HG03108 (cell line): ENCODE results near the gene GPC3.
A peak's percentile ranks its signal among the peaks of the same experiment; 100 is the strongest.

Source experiments
- ATAC-seq: cut with Tn5 transposase; IDR thresholded peaks from one replicate; pipeline ENCODE4 v1.9.1; 2021; ENCODE audit warnings: moderate library complexity; ENCODE audit not compliant: unreplicated experiment

GPC3 gene

DNA sequence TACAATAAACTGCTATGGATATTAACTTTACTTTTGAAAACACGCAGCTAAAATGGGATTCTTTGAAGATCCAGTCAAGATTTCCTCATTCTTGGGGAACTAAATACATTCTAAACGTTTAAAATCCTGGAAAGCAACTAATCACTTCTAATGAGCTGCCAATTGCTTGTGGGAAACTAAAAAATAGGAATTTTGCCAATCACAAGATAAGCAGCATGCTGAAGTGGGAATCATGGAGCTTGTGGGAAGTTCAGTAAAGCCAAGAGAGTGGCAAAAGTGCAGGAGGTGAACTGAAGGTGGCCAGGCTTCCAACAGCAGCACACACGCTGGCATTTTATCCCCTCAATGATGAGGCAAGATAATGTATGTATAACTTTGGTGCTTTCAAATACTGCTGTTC lies 133.0 kb downstream of the GPC3 start:
- no peak for ATAC-seq

DNA sequence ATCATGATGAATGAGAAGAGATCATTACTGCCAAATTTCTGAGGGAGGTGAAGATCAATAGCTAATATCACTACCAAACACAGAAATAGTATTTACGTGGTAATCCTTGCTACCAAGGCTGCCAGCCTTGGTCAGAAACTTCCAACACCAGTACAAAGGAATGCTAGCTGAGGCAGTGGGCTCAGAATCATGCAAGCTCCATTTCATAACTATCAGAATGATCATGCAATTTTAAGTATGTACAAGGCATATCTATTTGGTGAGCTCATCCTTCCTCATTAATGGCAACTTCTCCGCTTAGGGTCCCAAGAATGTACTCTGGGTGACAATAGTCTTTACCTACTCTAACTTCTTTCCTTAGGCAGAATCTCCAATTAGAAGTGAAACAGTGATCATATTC lies 135.0 kb downstream of the GPC3 start:
- no peak for ATAC-seq

DNA sequence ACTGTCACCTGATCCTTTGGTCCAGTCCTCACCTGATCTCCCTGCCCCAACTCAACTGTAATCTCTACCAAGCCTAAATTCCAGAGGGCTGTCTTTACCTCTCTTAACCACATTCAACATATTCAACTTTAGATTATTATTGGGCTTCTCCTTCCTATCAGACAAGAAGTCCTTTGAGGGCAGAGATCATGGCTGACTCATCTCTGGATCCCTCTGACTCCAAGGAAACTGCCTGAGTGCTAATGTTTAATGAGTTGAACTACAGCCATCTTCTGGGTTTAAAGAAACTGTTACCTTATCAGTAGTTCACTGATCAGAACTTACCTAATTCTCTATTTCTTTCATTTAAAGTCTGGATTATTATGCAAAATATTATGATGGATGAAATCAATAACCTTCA lies 135.7 kb downstream of the GPC3 start:
- ATAC-seq = no peak

DNA sequence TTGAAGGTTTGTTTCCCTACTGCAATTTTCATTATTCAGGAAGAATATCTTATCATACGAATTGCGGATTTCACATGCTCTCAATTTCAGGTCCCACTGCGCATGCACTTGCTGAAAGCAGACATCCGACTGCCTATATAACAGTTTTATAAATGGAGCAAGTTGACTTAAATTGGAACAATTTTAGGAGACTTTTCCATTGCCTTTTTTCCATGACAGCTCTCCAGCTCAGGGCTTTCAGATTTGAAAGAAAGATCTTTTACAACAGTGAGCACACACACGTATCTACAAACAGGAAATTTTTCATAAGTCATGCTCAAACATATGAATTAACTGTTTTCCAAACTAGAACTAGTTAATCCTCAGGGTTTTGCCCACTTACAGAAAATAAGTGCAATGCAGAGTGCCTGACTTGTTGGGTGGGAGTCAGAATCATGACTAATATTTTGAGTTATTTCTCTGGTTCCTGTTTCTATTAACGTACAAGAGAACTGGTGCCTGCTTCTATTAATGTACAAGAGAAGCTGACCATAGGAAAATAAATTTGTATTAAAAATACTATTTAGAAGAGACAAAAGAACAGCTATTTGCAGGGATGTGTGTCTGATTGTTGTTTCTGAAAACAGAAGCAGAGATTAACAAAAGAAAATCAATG lies 137.9 kb downstream of the GPC3 start:
- ATAC-seq = no peak

DNA sequence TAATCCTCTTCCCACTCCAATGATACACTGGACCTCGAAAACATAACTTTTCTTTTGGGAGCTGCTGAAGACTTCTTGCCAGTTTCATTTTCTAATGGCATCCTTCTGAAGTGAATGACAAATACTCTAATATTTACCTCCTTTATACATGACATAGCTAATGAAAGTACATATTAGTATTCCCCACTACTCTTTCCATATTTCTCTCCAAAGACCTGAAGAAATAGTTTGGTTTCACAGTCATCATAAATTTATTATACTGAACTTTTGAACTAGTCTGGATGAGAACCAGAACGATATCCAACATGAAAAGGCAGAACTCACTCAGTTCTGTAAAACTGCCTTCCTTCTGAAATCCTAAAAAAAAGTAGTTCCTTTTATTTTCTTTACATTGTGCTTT lies 139.1 kb downstream of the GPC3 start:
- ATAC-seq = no peak

DNA sequence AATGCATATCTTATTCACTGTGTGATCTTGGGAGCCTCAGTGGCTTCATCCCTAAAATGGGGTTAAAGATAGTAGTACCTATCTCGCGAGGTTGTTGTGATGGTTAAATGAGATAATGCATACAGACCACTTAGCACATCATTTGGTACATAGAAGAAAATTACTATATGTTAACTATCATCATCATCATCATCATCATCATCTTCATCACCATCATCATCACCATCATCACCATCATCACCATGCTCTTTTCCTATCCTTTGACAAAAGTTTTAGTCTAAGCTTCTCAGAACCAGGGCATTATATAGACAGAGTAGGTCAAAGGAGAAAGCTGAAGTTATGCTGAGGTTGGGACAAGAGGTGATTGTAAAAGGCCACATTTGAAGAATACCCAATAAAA lies 145.0 kb downstream of the GPC3 start:
- ATAC-seq = no peak

DNA sequence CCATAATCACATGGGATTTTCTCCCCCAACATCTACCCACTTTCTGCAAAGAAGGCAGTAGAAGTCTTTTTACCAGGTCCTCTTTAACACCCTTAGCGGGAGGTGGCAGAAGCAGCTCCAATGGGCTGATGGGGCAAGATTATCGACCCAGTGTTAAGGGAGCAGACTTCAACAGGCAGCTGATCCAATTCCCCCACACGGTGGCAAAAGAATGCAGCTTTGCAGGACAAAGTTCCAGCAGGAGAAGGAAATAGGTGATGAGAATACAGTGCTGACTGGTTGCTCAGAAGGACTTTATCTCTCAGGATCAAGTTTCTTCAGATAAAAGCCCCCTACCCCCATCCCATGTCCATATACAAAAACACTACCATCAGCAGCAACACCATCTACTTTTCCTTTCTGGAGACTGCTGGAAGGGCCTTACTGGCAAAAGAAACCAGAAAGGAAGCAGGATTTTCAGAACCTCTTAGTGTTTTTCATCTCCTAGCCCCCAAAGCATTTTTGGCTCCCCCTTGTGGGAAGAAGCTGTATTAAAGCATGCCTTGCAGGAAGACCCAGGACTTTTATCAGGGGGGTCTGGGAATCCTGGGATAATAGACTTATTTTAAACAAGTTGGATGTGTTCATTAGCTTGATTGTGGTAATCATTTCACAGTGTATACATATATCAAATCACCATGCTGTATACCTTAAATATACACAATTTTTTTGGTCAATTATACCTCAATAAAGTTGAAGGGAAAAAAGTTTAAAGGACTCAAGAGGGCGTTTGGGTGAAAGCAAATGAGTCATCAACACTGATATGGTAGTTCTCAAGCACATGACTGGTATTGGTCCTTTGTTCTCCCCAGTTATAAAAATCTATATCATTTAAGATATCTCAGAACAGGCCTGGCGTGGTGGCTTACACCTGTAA lies 146.4 kb downstream of the GPC3 start:
- no peak for ATAC-seq

DNA sequence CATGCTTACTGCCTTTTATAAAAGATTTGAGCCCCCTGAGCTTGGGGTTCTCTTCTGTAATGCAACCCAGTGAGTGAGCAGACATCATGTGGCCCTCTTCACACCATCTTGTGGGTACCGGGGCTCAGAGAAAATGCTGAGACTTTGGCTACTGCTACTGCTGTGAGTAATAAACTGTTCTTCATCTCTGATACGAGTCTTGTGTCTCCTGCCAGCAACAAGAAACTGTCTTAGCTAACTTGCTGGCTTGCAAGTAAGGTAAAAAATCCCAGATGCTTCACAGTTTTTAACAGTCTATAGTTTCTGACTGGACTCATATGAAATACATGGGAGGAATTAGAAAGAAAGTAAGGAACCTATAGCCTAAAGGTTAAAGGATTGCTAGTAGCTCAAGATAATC lies 148.3 kb downstream of the GPC3 start:
- no peak for ATAC-seq

DNA sequence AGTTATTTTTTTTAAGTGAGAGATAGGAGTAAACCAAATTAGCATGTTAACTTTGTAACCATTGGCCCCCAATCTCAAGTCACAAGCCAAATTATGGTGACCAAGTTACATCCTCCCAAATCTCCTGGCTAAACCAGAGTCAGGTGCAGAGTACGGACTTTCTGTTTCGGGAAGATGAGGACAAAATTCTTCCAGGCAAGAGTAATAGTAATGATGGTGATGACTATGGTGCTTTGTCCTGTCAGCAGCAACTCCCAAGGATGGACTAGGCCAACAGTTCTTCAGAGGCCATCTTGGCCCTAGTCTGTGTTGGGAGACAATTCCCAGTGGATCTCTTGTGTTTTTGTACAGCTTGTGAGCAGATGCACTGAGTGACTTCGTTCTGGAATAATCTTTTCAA lies 148.8 kb downstream of the GPC3 start:
- no peak for ATAC-seq

DNA sequence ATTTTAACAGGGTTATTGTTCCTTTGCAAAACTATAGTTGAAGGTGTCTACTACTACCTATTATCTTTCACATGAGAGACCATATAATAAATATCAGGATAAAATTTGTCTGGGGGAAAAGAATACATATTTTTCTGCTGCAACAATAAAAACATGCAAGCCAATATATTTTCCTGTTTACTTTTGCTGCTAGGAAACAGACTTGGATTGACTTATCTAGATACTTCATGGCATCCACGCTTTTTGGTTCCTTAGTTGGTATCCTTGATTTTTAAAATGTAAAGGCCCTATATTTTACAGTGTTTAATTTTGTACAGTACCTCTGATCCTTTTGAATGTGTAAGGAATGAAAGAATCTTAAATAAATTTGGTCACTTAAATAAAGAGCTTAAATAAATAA lies 150.6 kb downstream of the GPC3 start:
- no peak for ATAC-seq

DNA sequence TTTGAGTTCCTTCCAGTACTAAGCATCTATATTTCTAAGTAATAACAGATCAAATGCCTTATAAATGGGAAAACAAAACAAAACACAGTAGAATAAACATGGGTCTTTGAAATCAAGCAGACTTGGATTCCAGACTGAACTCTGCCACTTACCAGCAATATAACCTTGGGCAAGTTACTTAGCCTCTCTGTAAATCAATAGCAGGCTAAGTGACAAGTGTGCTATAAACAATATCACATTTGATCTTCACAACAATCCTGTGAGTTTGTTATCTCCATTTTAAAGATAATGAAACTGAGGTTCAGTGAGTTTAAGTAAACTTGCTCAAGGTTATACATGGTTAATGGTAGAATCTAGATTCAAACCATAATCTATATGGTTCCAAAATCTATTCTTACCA lies 165.8 kb downstream of the GPC3 start:
- ATAC-seq = no peak

DNA sequence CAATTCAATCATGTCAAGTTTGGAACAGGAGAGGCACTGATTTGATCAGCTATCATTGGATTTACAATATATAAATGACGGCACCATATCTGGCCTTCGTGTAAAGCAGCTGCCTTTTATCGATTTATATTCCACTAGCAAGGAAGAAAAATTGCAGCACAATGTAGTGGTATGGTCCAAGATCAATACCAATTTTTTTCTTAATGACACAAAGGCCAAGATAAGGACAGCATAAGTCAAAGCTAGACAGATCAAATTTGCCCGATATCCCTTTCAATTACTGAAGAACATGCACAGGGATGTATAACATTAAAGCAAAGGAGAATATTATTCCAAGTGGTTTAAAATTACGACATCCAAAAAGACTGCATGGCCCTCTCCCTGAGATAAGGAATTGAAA lies 167.4 kb downstream of the GPC3 start:
- no peak for ATAC-seq

DNA sequence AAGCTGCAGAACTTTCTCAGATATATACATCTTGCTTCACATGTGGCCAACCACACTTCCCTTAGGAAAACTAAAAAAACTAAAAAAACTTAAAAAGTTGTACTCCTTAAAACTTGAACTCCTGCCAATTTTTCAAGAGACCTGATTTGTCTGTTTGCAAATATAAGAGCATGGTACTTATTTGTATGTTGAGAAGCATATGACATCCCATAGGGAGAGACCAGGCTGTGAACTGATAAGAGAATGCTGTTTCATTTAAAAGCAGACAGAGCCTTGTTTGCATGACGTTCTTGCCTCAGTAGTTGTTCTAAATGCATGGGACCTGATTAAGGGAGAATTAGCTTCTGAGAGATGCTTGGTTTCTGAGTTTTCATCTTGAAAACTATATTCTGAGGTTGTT lies 169.9 kb downstream of the GPC3 start:
- no peak for ATAC-seq

DNA sequence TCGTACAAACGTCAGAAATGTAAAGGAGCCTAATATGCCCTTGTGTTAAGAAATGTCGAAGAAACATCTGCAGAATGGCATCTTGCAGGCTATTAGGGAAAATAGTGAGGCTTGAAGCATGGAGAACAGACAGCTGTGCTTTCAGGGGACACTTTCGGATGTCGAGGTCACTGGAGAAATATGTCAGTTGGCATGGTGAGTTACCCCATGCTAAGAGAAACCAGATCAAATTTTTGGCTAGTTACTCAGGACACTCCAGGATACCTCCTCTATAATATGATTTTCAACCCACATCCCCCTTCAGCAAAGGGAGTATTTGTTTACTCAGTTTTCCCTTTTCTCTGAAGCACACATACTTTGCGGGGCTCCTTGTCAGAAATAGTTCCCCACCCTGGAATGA lies 171.4 kb downstream of the GPC3 start:
- no peak for ATAC-seq

DNA sequence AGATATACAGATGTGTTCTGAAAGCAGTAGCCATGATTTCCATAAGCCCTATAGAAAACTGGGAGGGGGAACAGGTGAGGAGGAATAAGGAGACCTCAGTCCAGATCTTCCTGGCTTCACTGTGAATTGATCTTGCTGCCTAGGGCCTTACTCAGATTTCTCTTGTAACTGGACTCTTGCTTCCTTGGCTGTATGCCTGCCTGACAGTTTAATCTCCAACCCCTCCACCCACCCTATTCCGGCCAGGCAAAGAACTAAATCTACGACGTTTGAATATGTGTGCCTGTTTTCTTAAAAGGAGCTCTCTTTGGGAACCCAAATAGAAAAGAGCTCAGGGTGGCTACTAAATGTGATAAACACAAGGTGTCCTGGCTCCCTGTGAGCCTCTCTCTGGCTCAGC lies 173.0 kb downstream of the GPC3 start:
- ATAC-seq = no peak

DNA sequence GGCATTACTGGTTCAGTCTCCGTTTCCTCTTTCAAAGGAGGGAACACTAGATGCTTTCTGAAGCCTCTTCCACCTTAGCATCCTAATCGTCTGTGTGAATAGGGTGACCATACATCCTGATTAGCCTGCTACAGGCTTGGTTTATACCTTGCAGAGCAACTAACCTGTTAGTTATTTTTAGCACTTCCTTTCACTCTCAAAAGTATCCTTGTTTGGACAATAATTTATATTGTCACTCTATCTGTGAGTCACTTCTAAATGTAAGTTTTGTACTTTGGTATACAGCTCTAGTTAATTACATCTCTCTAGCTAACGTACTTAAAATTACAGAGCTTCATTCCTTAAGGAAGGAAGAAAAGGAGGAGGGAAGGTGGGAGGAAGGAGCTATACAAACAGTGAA lies 174.5 kb downstream of the GPC3 start:
- ATAC-seq = no peak

DNA sequence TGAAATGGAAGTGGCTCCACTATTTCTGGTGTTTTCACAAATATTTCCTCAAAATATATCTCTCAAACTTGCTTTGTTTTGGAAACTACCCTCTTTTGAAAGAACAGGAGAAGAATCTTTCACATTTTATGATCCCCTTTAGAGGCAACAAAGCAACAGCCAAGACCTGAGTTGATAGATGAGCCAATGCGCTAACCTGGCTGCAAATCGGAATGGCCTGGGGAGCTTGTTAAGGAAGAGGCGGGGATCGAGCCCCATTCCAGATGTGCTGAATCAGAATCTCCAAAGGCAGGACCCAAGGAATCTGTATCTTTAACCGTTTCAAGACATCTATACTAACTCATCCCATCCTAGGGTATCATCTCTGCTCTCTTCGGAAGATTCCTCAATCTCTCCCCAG lies 181.3 kb downstream of the GPC3 start:
- ATAC-seq = no peak

DNA sequence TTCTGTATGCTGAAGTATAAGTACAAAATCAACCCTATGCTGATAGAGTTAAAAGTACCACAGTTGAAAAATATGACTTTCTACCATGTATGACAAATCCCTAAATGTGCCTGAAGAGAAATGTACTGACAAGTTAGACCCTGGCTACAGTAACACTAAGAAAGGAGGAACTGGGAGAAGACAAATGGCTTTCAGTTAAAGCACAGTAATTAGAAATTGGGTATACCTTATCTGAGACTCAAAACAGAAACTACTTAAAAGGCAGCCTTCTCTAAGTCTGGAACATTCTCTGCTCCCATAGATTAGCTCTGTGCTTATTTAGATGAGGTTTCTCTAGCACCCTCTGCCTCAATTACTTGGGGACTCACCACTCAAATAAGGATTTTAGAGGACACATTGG lies 189.1 kb downstream of the GPC3 start:
- no peak for ATAC-seq

DNA sequence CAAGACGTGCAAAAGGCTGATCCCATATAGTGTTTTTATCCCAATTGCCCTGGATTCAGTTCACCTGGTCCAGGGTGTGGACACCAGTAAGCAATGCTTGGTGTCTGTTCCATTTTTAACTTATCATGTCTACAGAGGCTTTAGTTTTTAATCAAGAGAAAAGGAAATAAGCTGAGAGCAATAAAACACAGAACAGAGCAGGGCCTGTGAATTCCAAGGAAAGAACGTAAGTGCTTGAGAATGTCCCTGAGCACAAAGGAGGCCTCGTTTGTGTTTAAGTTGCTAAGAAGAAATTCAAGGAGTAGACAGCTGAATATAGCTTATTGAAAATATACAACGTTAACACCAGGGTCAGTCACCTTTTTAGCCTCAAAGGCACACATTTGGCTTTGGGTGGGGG lies 191.3 kb downstream of the GPC3 start:
- ATAC-seq = no peak

DNA sequence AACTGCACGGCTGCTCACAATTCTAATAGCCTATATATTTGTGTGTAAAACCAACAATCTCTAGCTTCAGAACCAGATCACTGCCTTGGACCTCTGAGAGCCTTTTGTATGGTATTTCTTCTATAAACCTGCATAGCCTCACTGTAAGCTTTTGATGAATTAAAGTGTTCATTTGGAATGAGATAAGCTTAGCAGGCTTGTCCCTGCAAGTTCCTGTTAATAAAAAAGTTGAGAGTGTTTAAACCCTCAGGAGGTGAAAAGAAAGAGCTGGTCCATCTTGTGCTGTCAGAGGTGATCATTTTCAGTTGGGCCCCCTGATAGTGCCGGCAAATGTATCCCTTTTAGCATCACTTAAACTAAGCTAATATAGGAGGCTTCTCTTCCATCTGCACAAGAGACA lies 191.8 kb downstream of the GPC3 start:
- no peak for ATAC-seq

DNA sequence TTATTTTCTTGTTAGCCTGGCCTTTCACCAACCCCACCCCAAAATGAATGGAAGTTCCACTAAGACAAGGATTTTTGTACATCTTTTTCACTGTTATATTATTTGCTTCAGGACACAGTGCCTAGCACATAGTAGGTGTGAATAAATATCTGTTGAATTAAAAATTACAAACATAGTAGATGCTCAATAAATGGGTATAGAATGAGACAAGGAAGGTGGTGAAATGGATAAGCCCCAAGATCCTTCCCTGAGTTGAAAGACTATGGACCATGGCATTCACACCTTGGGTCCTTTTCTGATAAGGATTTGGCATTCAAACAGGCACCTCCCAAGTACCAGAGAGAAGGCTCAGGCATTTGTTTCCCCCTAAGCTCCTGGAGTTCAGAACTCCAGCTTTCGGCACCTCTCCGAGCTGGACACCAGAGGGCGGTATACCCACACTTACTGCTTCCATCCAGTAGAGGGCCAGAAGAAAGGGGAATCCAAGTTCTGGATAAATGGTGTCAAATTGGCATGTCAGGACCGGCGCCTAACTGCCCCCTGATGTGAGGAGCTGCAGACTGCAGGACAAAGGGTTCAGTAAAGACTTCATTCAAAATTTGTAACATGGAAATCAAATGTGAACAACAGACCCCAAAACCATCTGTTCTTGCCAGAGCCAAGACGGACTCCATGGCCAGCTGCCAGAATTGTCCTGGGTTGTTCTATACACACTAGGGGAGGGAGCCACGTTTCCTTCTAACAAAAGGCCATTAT lies 193.0 kb downstream of the GPC3 start:
- ATAC-seq = peak; percentile 61

DNA sequence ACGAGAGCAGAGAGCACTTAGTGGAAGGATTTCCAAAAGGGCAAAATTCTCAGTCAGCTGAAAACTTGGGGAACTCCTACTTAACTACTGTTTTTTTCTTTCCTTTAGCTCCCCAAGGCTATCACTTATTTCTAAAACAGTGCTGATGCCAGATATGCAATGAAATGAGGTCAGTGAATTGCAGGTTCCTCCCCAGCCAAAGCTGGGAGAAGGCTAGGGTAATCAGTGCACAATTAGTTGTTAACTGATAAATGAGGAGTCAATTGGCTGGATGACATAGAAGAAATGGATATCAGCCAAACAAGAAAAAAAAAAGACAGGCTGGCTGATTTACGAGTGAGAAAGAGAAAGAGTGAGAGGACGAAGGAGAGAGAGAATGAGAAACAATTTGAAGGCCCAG lies 195.6 kb downstream of the GPC3 start:
- no peak for ATAC-seq
